Large intestine (tissue), 3 donors: Measurements from ENCODE around the gene ADARB2. TPM values are rescaled to one million over a fixed set of nuclear protein-coding genes. Genes with fewer than 3 reads are reported as not detected.
A peak's percentile ranks its signal among the peaks of the same experiment; 100 is the strongest.

Experiments
- DNase-seq, 2 donors: peaks; one replicate each; pipeline versions ENCODE4 v3.0.0 to v3.0.0-alpha.2; 2013
- H3K27ac ChIP-seq: one replicate; pipeline ENCODE4 v1.5.1; 2013; ENCODE audit warnings: low read length
- H3K27me3 ChIP-seq: 2 replicates; pipeline ENCODE4 v1.6.1; 2013; ENCODE audit warnings: low read length; ENCODE audit not compliant: control insufficient read depth, insufficient read depth
- H3K36me3 ChIP-seq: 2 replicates; pipeline ENCODE4 v1.6.1; 2013; ENCODE audit warnings: low read length; ENCODE audit not compliant: control insufficient read depth, insufficient read depth
- H3K4me1 ChIP-seq: one replicate; pipeline ENCODE4 v1.6.1; 2013; ENCODE audit warnings: low read length; ENCODE audit not compliant: control insufficient read depth, insufficient read depth
- H3K4me3 ChIP-seq: one replicate; pipeline ENCODE4 v1.5.1; 2013; ENCODE audit warnings: low read length
- H3K9me3 ChIP-seq: one replicate; pipeline ENCODE4 v1.6.1; 2013; ENCODE audit warnings: mild to moderate bottlenecking, low read depth, low read length, moderate library complexity; ENCODE audit not compliant: control insufficient read depth
- WGBS: methylation state at CpG from one replicate; pipeline ENCODE4 v1.1.5; 2013; ENCODE audit warnings: low lambda C conversion rate; ENCODE audit not compliant: insufficient coverage; 5-methylcytosine and 5-hydroxymethylcytosine counted together
- polyA plus RNA-seq: library from polyadenylated mRNA; unstranded; fragments of 120-200 nt; gene quantifications from one replicate; pipeline ENCODE4 v1.2.1, GENCODE V29; 2013

ADARB2 gene
- polyA plus RNA-seq, 1 donor, result 0.52 TPM

DNA sequence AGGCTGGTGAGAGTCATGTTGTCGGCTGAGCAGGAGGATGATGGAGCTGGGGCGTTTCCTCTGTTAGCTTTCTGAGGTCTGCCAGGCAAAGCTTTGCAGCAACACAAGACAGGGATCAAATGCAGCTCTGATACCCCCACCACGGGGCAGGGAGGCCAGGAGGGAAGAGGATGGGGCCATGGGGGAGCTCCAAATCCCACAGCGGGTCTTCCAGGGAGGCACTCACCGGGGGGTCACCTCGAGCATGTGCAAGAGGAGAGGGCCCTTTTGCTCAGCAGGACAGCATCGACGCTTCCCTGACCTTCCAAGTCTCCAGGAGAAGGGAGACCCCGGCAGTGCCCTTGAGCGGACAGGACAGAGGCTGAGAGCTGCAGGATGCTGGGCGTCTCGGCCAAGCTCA is 553.6 kb downstream of the ADARB2 start:
- DNase-seq, result no peak
- Histone ChIP-seq H3K4me1 (peaks cover 21% of the 10 kb centered on the region), H3K27ac (no peak overlapping the region), H3K27me3 (no peaks in the 10 kb centered on the region), H3K36me3 (no peaks in the 10 kb centered on the region), H3K9me3 (no peaks in the 10 kb centered on the region), H3K4me3 (no peak overlapping the region)
- no CpG with 5 or more reads among the region's 12 CpGs for WGBS

DNA sequence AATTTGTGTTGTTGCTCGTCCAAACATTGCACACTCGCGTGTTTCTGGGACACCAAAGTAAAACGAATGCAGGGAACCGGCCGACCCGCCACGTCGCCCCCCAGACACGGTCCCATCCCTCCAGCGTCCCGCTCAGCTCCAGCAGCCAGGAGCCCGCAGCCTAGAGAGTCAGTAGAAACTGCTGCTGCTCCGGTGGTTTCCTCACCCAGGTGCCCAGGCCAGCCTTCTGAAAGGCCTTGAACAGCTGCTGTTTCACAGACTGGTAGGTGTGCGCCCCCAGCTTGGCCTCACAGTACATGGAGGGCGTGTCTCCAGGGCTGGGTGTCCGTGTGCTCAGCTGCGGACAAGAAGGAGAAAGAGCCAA is 554.3 kb downstream of the ADARB2 start:
- peak in 1 of 2 donors; percentile 21 for DNase-seq
- H3K4me3 ChIP-seq, result no peak overlapping the region
- H3K9me3 ChIP-seq, result no peaks in the 10 kb centered on the region
- H3K27ac ChIP-seq, result no peak overlapping the region
- peaks cover 19% of the 10 kb centered on the region for H3K4me1 ChIP-seq
- H3K27me3 ChIP-seq, result no peaks in the 10 kb centered on the region
- H3K36me3 ChIP-seq, result no peaks in the 10 kb centered on the region
- WGBS, result no CpG with 5 or more reads among the region's 18 CpGs

DNA sequence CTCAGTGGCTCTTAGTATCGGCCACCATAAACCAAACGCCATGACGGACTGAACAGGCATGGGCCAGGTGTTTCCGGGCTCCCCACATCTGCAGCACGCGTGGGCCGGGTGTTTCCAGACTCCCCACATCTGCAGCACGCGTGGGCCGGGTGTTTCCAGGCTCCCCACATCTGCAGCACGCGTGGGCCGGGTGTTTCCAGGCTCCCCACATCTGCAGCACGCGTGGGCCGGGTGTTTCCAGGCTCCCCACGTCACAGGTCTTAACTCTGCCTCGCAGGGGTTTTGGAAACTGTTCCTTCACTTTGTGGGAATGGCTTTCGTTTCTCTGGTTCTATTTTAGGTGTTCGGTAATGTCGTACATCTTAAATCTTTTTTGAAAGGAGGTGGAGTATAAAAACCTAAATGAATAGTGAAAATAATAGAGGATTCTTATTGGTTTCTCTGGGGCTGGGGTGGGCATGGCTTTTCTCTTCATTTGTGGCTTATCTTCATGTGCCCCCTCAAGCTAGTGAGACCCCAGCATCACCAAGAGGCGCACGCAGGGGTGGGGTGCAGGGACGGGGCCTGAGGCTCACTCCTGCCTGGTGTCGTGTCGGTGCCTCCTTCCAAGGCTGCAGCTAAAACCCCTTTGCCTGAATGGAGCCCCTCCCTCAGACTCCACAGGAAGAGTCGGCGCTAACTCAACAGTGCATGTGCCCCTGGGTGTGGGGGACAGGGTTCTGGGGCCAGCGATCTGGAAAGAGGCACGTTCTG is 554.9 kb downstream of the ADARB2 start:
- DNase-seq, result no peak
- Histone ChIP-seq H3K9me3 (no peaks in the 10 kb centered on the region), H3K36me3 (no peaks in the 10 kb centered on the region), H3K27me3 (no peaks in the 10 kb centered on the region), H3K4me1 (peaks cover 14% of the 10 kb centered on the region), H3K4me3 (no peak overlapping the region), H3K27ac (no peak overlapping the region)
- WGBS, result no CpG with 5 or more reads among the region's 30 CpGs

DNA sequence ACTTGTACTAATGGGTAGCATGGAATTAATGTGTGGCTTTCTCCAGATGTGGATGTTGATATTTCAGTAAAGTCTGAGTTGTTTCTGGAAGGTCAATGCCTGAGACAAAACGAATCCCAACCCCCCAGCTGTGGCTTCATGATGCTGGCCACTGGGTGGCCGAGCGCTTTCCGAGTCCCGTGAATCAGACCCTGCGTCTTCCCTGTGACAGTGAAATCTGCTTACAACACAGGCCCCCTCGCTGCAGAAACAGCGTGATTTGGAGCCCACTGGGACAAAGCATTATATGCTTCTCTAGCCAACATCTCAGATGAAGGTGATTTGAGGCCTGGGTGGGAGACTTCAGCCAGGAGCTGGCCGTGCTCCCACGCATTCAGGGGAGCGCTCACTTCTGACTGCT is 556.5 kb downstream of the ADARB2 start:
- Histone ChIP-seq H3K9me3 (no peaks in the 10 kb centered on the region), H3K27me3 (no peaks in the 10 kb centered on the region), H3K4me3 (no peak overlapping the region), H3K27ac (no peak overlapping the region), H3K36me3 (no peaks in the 10 kb centered on the region), H3K4me1 (peaks cover 11% of the 10 kb centered on the region)
- no peak for DNase-seq
- no CpG with 5 or more reads among the region's 11 CpGs for WGBS

DNA sequence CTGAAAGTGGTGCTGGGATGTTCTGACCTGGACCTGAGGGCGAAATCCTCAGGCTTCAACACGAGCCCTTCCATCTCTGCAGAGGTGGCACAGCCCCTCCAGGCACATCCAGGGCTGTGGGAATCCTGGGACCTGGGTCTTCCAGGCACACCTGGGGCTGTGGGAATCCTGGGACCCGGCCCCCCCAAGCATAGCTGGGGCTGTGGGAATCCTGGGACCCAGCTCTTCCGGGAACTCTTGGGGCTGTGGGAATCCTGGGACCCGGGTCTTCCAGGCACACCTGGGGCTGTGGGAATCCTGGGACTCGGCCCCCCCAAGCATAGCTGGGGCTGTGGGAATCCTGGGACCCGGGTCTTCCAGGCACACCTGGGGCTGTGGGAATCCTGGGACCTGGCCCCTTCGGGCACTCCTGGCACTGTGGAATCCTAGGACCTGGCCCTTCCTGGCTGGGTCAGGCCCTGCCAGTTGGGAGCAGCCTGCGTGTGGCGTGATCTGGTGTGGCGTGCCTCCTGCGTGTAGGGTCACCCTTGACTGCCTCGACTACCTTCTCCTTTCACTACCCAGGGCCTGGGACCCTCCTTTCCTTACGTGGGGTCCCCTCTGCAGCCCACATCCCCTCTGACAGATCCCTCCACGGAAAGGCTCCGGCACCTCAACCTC is 557.1 kb downstream of the ADARB2 start:
- no peaks in the 10 kb centered on the region for H3K27me3 ChIP-seq
- no peak overlapping the region for H3K27ac ChIP-seq
- peaks cover 11% of the 10 kb centered on the region for H3K4me1 ChIP-seq
- no peak for DNase-seq
- WGBS, result 100% methylated on average over 1 of the region's 16 CpGs
- no peak overlapping the region for H3K4me3 ChIP-seq
- no peaks in the 10 kb centered on the region for H3K36me3 ChIP-seq
- H3K9me3 ChIP-seq, result no peaks in the 10 kb centered on the region

DNA sequence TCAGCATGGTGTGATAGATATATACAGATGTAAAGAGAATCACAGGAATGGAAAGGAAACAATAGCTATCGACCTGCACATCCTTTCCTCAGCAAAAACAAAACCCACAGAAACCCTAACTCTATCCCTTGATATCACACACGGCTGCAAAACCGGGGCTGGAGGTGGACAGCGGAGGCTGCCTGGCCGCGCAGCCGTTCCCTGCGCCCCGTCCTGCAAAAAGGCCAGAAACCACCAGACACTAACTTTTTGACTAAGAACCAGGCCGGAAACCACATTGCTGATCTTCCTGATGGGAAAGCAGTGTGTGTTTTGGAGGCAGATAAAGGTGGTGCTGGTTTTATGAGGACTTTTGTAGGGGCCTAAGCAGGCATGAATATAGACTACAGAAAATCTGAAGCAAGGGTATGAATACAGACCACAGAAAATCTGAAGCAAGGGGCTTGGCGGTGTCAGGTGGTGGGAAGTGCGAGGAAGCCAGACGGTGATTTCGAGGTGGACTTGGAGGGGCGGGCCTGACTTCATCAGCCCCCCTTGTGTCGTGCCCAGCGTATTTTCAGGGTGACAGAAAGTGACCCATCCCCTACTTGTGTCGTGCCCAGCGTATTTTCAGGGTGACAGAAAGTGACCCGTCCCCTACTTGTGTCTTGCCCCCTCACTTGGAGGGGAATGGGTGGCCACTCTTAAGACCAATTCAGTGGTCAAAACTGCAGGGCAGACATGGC is 557.8 kb downstream of the ADARB2 start:
- no peaks in the 10 kb centered on the region for H3K36me3 ChIP-seq
- H3K9me3 ChIP-seq, result no peaks in the 10 kb centered on the region
- H3K4me3 ChIP-seq, result no peak overlapping the region
- no peaks in the 10 kb centered on the region for H3K27me3 ChIP-seq
- no CpG with 5 or more reads among the region's 20 CpGs for whole genome bisulfite sequencing
- H3K4me1 ChIP-seq, result peaks cover 11% of the 10 kb centered on the region
- H3K27ac ChIP-seq, result no peak overlapping the region
- no peak for DNase-seq

DNA sequence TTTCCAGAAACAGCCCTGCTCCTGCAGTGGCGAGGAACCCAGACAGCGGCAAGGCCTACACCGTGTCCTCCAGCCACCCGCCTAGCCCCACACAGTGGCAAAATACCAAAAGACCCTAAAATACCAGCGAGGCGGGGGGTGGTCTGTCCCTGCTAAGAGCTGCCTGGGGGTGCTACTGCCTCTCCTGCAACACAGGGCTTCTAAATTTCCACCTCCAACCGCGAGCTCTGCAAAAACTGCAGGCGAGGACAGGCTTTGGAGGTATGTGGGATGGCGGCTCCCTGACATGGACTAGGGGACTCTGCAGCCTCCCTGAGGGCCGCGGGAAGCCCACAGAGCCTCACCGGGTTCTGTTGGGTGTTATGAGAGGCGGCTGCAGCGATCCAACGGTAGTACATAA is 558.8 kb downstream of the ADARB2 start:
- no peaks in the 10 kb centered on the region for H3K9me3 ChIP-seq
- WGBS, result no CpG with 5 or more reads among the region's 16 CpGs
- no peak overlapping the region for H3K4me3 ChIP-seq
- peaks cover 9% of the 10 kb centered on the region for H3K4me1 ChIP-seq
- no peaks in the 10 kb centered on the region for H3K36me3 ChIP-seq
- DNase-seq, result no peak
- H3K27me3 ChIP-seq, result no peaks in the 10 kb centered on the region
- H3K27ac ChIP-seq, result no peak overlapping the region

DNA sequence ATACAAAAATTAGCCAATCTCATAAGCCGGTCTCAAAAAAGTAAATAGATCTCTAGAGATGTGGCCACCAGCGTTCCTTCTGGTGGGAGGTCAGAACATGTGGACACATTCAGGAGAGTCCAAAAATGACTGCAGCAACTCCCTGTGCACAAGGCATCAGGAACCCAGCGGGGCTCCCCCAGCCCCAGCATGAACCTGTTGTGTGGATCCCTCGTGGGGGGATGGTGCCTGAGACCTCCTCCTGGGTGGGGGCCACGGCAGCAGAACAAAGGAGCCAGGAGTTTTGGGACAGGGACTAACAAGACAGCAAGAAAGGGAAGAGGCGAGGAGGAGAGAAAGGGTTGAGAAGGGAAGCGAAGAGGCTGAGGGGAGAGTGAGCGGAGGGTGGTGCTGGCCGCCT is 559.4 kb downstream of the ADARB2 start:
- 100% methylated on average over 1 of the region's 9 CpGs for WGBS

DNA sequence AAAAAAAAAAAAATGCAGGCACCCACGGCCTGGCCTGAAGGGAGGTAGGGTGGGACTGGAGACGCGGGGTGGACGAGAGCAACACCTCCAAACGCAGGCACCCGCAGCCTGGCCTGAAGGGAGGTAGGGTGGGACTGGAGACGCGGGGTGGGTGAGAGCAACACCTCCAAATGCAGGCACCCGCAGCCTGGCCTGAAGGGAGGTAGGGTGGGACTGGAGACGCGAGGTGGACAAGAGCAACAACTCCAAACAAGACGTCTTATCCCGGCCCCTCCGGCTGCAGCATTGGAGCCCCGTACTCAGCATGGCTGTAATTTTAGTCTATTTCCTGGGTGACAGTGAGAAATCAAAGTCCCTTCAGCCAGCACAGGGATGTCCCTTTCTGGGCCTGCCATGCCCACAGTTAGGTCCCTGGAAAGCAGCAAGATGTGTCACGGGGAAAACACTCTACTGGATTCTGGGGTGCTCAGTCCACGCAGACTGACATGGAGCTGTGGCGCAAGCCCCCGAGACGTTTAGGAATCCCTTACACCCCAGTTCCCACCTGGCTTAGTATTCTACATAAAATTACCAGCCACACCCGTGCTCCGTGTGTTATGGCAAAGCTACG is 561.3 kb downstream of the ADARB2 start:
- no peak for DNase-seq
- Histone ChIP-seq H3K27me3 (no peaks in the 10 kb centered on the region), H3K27ac (no peak overlapping the region), H3K9me3 (no peaks in the 10 kb centered on the region), H3K4me3 (no peak overlapping the region), H3K4me1 (no peaks in the 10 kb centered on the region), H3K36me3 (no peaks in the 10 kb centered on the region)
- no CpG with 5 or more reads among the region's 23 CpGs for WGBS

More for the DNA sequence above, 559.4 kb downstream of the ADARB2 start:
- H3K27me3 ChIP-seq, result no peaks in the 10 kb centered on the region
- DNase-seq, result no peak
- H3K4me3 ChIP-seq, result no peak overlapping the region
- H3K27ac ChIP-seq, result no peak overlapping the region
- H3K9me3 ChIP-seq, result no peaks in the 10 kb centered on the region
- H3K36me3 ChIP-seq, result no peaks in the 10 kb centered on the region
- peaks cover 3% of the 10 kb centered on the region for H3K4me1 ChIP-seq

DNA sequence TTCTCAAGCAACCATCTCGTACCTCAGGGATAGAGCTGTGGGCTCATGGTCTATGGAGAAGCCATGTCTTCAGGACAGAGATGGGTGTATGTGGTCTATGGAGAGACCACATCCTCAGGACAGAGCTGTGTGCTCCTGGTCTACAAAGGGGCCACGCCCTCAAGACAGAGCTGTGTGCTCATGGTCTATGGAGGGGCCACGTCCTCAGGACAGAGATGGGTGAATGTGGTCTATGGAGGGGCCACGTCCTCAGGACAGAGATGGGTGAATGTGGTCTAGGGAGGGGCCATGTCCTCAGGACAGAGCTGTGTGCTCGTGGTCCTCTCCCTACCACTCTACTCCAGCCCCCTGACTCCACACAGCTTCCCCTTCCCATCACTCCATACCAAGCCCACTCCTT is 563.3 kb downstream of the ADARB2 start:
- Histone ChIP-seq H3K9me3 (no peaks in the 10 kb centered on the region), H3K36me3 (no peaks in the 10 kb centered on the region), H3K4me1 (no peaks in the 10 kb centered on the region), H3K27me3 (no peaks in the 10 kb centered on the region), H3K27ac (no peak overlapping the region), H3K4me3 (no peak overlapping the region)
- no peak for DNase-seq
- WGBS, result no CpG with 5 or more reads among the region's 5 CpGs
